Transverse colon (tissue), 4 donors: ENCODE results near the gene SCGB3A2.

Experiments used
- POLR2AphosphoS5 ChIP-seq, 3 donors: sonication (generic); formaldehyde crosslinking; IDR thresholded peaks; one replicate each; pipeline ENCODE4 v1.6.1; 2016; ENCODE audit warnings: antibody characterized with exemption in 3 of 3
- TF ChIP-seq, protein P1 (sequence below), 5 experiments: fragments of 200-600 bp in 3 of 5; fragments of 450-650 bp in 2 of 5; sonication (generic) in 3 of 5; IDR thresholded peaks; 1 replicate in 2 of 5; 2 replicates in 3 of 5; pipeline ENCODE4 v1.5.1; 2016 to 2017; ENCODE audit warnings: antibody characterized with exemption in 5 of 5, inconsistent platforms in 3 of 5, mild to moderate bottlenecking in 2 of 5, moderate library complexity in 1 of 5

DNA sequence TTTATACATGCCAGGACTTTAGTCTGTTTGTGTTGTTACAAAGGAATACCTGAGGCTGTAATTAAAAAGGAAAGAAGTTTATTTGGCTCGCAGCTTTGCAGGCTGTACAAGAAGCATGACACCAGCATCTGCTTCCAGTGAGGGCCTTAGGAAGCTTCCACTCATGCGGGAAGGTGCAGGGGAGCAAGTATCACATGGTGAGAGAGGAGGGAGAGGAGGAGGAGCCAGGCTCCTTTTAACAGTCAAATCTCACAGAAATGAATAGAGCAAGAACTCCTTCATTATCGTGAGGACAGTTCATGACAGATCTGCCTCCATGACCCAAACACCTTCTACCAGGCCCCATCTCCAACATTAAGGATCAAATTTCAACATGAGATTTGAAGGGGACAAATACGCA lies 46.5 kb downstream of the SCGB3A2 start:
- TF ChIP-seq, protein P1, sequence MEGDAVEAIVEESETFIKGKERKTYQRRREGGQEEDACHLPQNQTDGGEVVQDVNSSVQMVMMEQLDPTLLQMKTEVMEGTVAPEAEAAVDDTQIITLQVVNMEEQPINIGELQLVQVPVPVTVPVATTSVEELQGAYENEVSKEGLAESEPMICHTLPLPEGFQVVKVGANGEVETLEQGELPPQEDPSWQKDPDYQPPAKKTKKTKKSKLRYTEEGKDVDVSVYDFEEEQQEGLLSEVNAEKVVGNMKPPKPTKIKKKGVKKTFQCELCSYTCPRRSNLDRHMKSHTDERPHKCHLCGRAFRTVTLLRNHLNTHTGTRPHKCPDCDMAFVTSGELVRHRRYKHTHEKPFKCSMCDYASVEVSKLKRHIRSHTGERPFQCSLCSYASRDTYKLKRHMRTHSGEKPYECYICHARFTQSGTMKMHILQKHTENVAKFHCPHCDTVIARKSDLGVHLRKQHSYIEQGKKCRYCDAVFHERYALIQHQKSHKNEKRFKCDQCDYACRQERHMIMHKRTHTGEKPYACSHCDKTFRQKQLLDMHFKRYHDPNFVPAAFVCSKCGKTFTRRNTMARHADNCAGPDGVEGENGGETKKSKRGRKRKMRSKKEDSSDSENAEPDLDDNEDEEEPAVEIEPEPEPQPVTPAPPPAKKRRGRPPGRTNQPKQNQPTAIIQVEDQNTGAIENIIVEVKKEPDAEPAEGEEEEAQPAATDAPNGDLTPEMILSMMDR (IDR thresholded peaks at IDR 0.05) = no peak
- TF ChIP-seq POLR2AphosphoS5 (IDR thresholded peaks at IDR 0.05) = no peak
